Renal cortex interstitium (tissue), 11 donors: ENCODE measurements around the gene PHF1. TPM values are rescaled to one million over a fixed set of nuclear protein-coding genes. Genes with fewer than 3 reads are reported as not detected.
"Not testable (repeated sequence)": the region's sequence is repeated elsewhere in the genome, so short reads cannot be mapped to it uniquely, and the experiment has no call there.

ENCODE experiments used
- DNase-seq, 11 donors: peaks; one replicate each; pipeline ENCODE4 v3.0.0-alpha.2; 2013; ENCODE audit warnings: low read depth in 9 of 11, low spot score in 4 of 11; ENCODE audit errors: extremely low read depth in 1 of 11
- polyA plus RNA-seq, 3 donors: library from polyadenylated mRNA; unstranded; fragments of 120-200 nt; gene quantifications; one replicate each; pipeline ENCODE4 v1.2.1, GENCODE V29; 2013; ENCODE audit not compliant: insufficient read length in 3 of 3

The PHF1 gene
- polyA plus RNA-seq, 3 donors, result 57.8 to 82.8 (median 68.8) TPM

GRCh38 chr6:33383427-33384185 lies 27.2 kb upstream of the PHF1 start:
- DNase-seq, result no peak

- no peak for DNase-seq
Observed at GRCh38 chr6:33384581-33385020, 26.2 kb upstream of the PHF1 start.

- DNase-seq, result no peak
Observed at GRCh38 chr6:33390173-33390572, 20.6 kb upstream of the PHF1 start.

GRCh38 chr6:33390767-33391277 lies 20.0 kb upstream of the PHF1 start:
- no peak for DNase-seq

- peak; percentile 95 to 100 (median 99) for DNase-seq
Observed at GRCh38 chr6:33391278-33391921, 19.4 kb upstream of the PHF1 start, which contains the start of gene KIFC1. Gene KIFC1 (plus strand): TSS chr6:33391823. CDS start chr6:33391986, 163 bp downstream.

- no peak for DNase-seq
Observed at GRCh38 chr6:33391922-33392594, 18.8 kb upstream of the PHF1 start.

GRCh38 chr6:33392595-33392948 lies 18.2 kb upstream of the PHF1 start:
- DNase-seq, result no peak

- DNase-seq, result no peak
Observed at GRCh38 chr6:33392979-33393378, 17.8 kb upstream of the PHF1 start.

GRCh38 chr6:33397541-33397940 lies 13.3 kb upstream of the PHF1 start:
- DNase-seq, result no peak

GRCh38 chr6:33398601-33399000 lies 12.2 kb upstream of the PHF1 start:
- not testable (repeated sequence) for DNase-seq

- DNase-seq, result not testable (repeated sequence)
Observed at GRCh38 chr6:33399881-33400280, 10.9 kb upstream of the PHF1 start.

GRCh38 chr6:33404884-33405283 lies 5.9 kb upstream of the PHF1 start:
- DNase-seq, result no peak

GRCh38 chr6:33405386-33405940 lies 5.4 kb upstream of the PHF1 start:
- DNase-seq, result no peak

GRCh38 chr6:33406126-33406525 lies 4.7 kb upstream of the PHF1 start:
- DNase-seq, result no peak

- DNase-seq, result no peak
Observed at GRCh38 chr6:33407132-33407718, 3.6 kb upstream of the PHF1 start.

- peak; percentile 87 to 98 (median 96) for DNase-seq
Observed at GRCh38 chr6:33410050-33410710, 634 bp upstream of the PHF1 start.

- DNase-seq, result no peak
Observed at GRCh38 chr6:33411632-33412005, 805 bp downstream of the PHF1 start.

- no peak for DNase-seq
Observed at GRCh38 chr6:33412140-33413009, 1.6 kb downstream of the PHF1 start.
